OCI-LY1 (cell line): ENCODE data around the gene HNF1A.

Experiments
- H2AFZ ChIP-seq: fragments of 200-600 bp; sonication (generic), shearing (Covaris generic); 2 replicates; pipeline ENCODE4 v1.6.0; 2014; ENCODE audit warnings: antibody characterized with exemption, mild to moderate bottlenecking, low read length
- H3F3A ChIP-seq: fragments of 200-600 bp; sonication (generic), shearing (Covaris generic); 2 replicates; pipeline ENCODE4 v1.6.0; 2014; ENCODE audit warnings: mild to moderate bottlenecking, antibody characterized with exemption, low read length, moderate library complexity; ENCODE audit not compliant: insufficient read depth
- H3K27ac ChIP-seq: fragments of 200-600 bp; sonication (generic); 2 replicates; pipeline ENCODE4 v1.5.1; 2014; ENCODE audit warnings: low read length, mixed run types, mild to moderate bottlenecking, low read depth; ENCODE audit not compliant: poor library complexity, severe bottlenecking
- H3K27me3 ChIP-seq: fragments of 200-600 bp; sonication (generic); 2 replicates; pipeline ENCODE4 v1.6.0; 2014; ENCODE audit warnings: antibody characterized with exemption, mild to moderate bottlenecking, low read length, moderate library complexity; ENCODE audit not compliant: insufficient read depth
- H3K36me3 ChIP-seq: fragments of 200-600 bp; sonication (generic); 2 replicates; pipeline ENCODE4 v1.6.1; 2014; ENCODE audit warnings: mild to moderate bottlenecking, antibody characterized with exemption, low read length, moderate library complexity, mixed read lengths; ENCODE audit not compliant: insufficient read depth
- H3K4me1 ChIP-seq: fragments of 200-600 bp; sonication (generic); 2 replicates; pipeline ENCODE4 v1.5.1; 2014; ENCODE audit warnings: mild to moderate bottlenecking, low read length, moderate library complexity; ENCODE audit not compliant: insufficient read depth, severe bottlenecking
- H3K4me2 ChIP-seq: fragments of 200-600 bp; sonication (generic), shearing (Covaris generic); 2 replicates; pipeline ENCODE4 v1.6.1; 2014; ENCODE audit warnings: low read length
- H3K4me3 ChIP-seq: fragments of 200-600 bp; sonication (generic); 2 replicates; pipeline ENCODE4 v1.5.1; 2014; ENCODE audit warnings: low read length, low read depth, mild to moderate bottlenecking, mixed read lengths; ENCODE audit not compliant: poor library complexity, severe bottlenecking
- H3K79me2 ChIP-seq: fragments of 200-600 bp; shearing (Covaris generic); 2 replicates; pipeline ENCODE4 v1.6.1; 2016; ENCODE audit warnings: mixed run types, low read length, mixed read lengths; ENCODE audit not compliant: insufficient read depth
- H3K9ac ChIP-seq: fragments of 200-600 bp; sonication (generic), shearing (Covaris generic); 2 replicates; pipeline ENCODE4 v1.6.1; 2014; ENCODE audit warnings: mild to moderate bottlenecking, low read length, mixed read lengths
- H3K9me2 ChIP-seq: fragments of 200-600 bp; sonication (generic), shearing (Covaris generic); 2 replicates; pipeline ENCODE4 v1.6.1; 2014; ENCODE audit warnings: low read depth, mild to moderate bottlenecking, low read length, mixed read lengths
- H3K9me3 ChIP-seq: fragments of 200-600 bp; shearing (Covaris generic); 2 replicates; pipeline ENCODE4 v1.6.1; 2014; ENCODE audit warnings: low read length, mixed read lengths
- H4K20me1 ChIP-seq: fragments of 200-600 bp; sonication (generic), shearing (Covaris generic); 2 replicates; pipeline ENCODE4 v1.6.0; 2016; ENCODE audit warnings: mild to moderate bottlenecking, low read length; ENCODE audit not compliant: insufficient read depth
- CTCF ChIP-seq: fragments of 200-600 bp; sonication (generic), shearing (Covaris generic); IDR thresholded peaks from 2 replicates; pipeline ENCODE4 v1.5.1; 2017; ENCODE audit warnings: mild to moderate bottlenecking, antibody characterized with exemption, low read length, moderate library complexity, mixed read lengths
- EZH2 ChIP-seq: fragments of 200-600 bp; sonication (generic), shearing (Covaris generic); IDR thresholded peaks from 2 replicates; pipeline ENCODE4 v1.8.0; 2017; ENCODE audit warnings: borderline replicate concordance, mixed run types, mild to moderate bottlenecking, antibody characterized with exemption, low read length, moderate library complexity, mixed read lengths

The HNF1A gene

GRCh38 chr12:121025442-121026226 is 47.3 kb downstream of the HNF1A start:
- Histone ChIP-seq H3K27ac (no peak overlapping the region), H4K20me1 (no peaks in the 10 kb centered on the region), H3K4me2 (no peak overlapping the region), H3K9ac (no peak overlapping the region), H3K9me2 (no peaks in the 10 kb centered on the region), H3K27me3 (no peaks in the 10 kb centered on the region; the same call in 1 of the 2 replicates), H3F3A (no peaks in the 10 kb centered on the region), H3K4me3 (no peak overlapping the region), H3K4me1 (no peaks in the 10 kb centered on the region), H3K79me2 (no peaks in the 10 kb centered on the region), H3K36me3 (no peaks in the 10 kb centered on the region), H2AFZ (no peak overlapping the region), H3K9me3 (no peaks in the 10 kb centered on the region)
- TF ChIP-seq CTCF (no peak), EZH2 (no peak)

- Histone ChIP-seq H2AFZ (no peak overlapping the region), H4K20me1 (no peaks in the 10 kb centered on the region), H3K9me3 (no peaks in the 10 kb centered on the region), H3K79me2 (no peaks in the 10 kb centered on the region), H3K4me2 (no peak overlapping the region), H3K27ac (no peak overlapping the region), H3K4me1 (no peaks in the 10 kb centered on the region), H3K4me3 (no peak overlapping the region), H3K36me3 (no peaks in the 10 kb centered on the region), H3K27me3 (no peaks in the 10 kb centered on the region; the same call in 1 of the 2 replicates), H3K9ac (no peak overlapping the region), H3K9me2 (no peaks in the 10 kb centered on the region), H3F3A (no peaks in the 10 kb centered on the region)
- no peak for TF ChIP-seq EZH2
- peak; percentile 21; the same call in 1 of the 2 replicates for TF ChIP-seq CTCF
These were observed 48.1 kb downstream of the HNF1A start for GRCh38 chr12:121026274-121027045.

GRCh38 chr12:121030576-121031212 is 52.4 kb downstream of the HNF1A start:
- H3K79me2 ChIP-seq, result no peaks in the 10 kb centered on the region
- TF ChIP-seq EZH2 (no peak), CTCF (no peak)
- no peaks in the 10 kb centered on the region for H3K4me1 ChIP-seq
- H3K27ac ChIP-seq, result no peak overlapping the region
- H2AFZ ChIP-seq, result no peak overlapping the region
- no peaks in the 10 kb centered on the region for H3K36me3 ChIP-seq
- H3K4me2 ChIP-seq, result no peak overlapping the region
- no peaks in the 10 kb centered on the region; the same call in 1 of the 2 replicates for H3K27me3 ChIP-seq
- H3F3A ChIP-seq, result no peaks in the 10 kb centered on the region
- H3K9ac ChIP-seq, result no peak overlapping the region
- no peaks in the 10 kb centered on the region for H3K9me2 ChIP-seq
- no peaks in the 10 kb centered on the region for H4K20me1 ChIP-seq
- no peaks in the 10 kb centered on the region for H3K9me3 ChIP-seq
- H3K4me3 ChIP-seq, result no peak overlapping the region
